HepG2 (cell line): Measurements from ENCODE around the gene PRM2. TPM values are rescaled to one million over a fixed set of nuclear protein-coding genes. Genes with fewer than 3 reads are reported as not detected.
A peak's percentile ranks its signal among the peaks of the same experiment; 100 is the strongest.

ENCODE experiments used
- ASH2L ChIP-seq: fragments of 300-600, 200-600 bp; sonication (generic); IDR thresholded peaks from 2 replicates; pipeline ENCODE4 v1.7.0; 2017; ENCODE audit warnings: low read depth, mild to moderate bottlenecking, moderate library complexity, mixed read lengths, low read length; ENCODE audit not compliant: insufficient read length
- BCL6 ChIP-seq: IDR thresholded peaks from 2 replicates; pipeline ENCODE4 v1.6.1; 2016; ENCODE audit warnings: missing genetic modification reagents, missing compliant biosample characterization
- CBFB ChIP-seq: sonication (generic); formaldehyde crosslinking; IDR thresholded peaks from 2 replicates; pipeline ENCODE4 v1.4.0; 2020; ENCODE audit warnings: missing genetic modification reagents
- CCAR2 ChIP-seq: fragments of 200-400 bp; formaldehyde crosslinking; optimal IDR thresholded peaks from 2 replicates; pipeline ENCODE3; 2018; ENCODE audit warnings: low read depth, mild to moderate bottlenecking, low read length, moderate library complexity
- HMGXB4 ChIP-seq, 2 experiments: sonication (generic) in 1 of 2; formaldehyde crosslinking in 1 of 2; IDR thresholded peaks; 2 replicates each; pipeline versions ENCODE4 v1.4.0 to v1.6.1; 2018 to 2020; ENCODE audit warnings: missing genetic modification reagents in 2 of 2, borderline replicate concordance in 1 of 2, low read depth in 1 of 2, mild to moderate bottlenecking in 1 of 2, missing biosample characterization in 1 of 2
- HOXA3 ChIP-seq: sonication (generic); formaldehyde crosslinking; IDR thresholded peaks from 2 replicates; pipeline ENCODE4 v1.5.0; 2020; ENCODE audit warnings: missing genetic modification reagents
- KDM3A ChIP-seq: IDR thresholded peaks from 2 replicates; pipeline ENCODE4 v1.6.1; 2018; ENCODE audit warnings: low read depth, missing compliant biosample characterization
- KLF15 ChIP-seq: sonication (generic); formaldehyde crosslinking; IDR thresholded peaks from 2 replicates; pipeline ENCODE4 v1.8.1; 2023; ENCODE audit warnings: borderline replicate concordance, mild to moderate bottlenecking, inconsistent platforms, missing genetic modification reagents, mixed read lengths
- MYNN ChIP-seq: sonication (generic); formaldehyde crosslinking; IDR thresholded peaks from 2 replicates; pipeline ENCODE4 v1.4.0; 2020; ENCODE audit warnings: mild to moderate bottlenecking, low read depth, missing genetic modification reagents
- TAF1 ChIP-seq: sonication (generic); formaldehyde crosslinking; IDR thresholded peaks from 2 replicates; pipeline ENCODE4 v1.4.0; 2020; ENCODE audit warnings: missing genetic modification reagents
- TEAD3 ChIP-seq: optimal IDR thresholded peaks from 2 replicates; pipeline ENCODE3; 2016; ENCODE audit warnings: borderline replicate concordance
- ZBTB21 ChIP-seq: sonication (generic); formaldehyde crosslinking; IDR thresholded peaks from 2 replicates; pipeline ENCODE4 v1.4.0; 2020; ENCODE audit warnings: missing genetic modification reagents
- ZBTB4 ChIP-seq: sonication (generic); formaldehyde crosslinking; IDR thresholded peaks from 2 replicates; pipeline ENCODE4 v1.4.0; 2020; ENCODE audit warnings: missing genetic modification reagents, mild to moderate bottlenecking, borderline replicate concordance
- ZNF292 ChIP-seq: sonication (generic); formaldehyde crosslinking; IDR thresholded peaks from 2 replicates; pipeline ENCODE4 v1.8.1; 2022; ENCODE audit warnings: mild to moderate bottlenecking, low read depth, missing genetic modification reagents, borderline replicate concordance
- ZNF362 ChIP-seq: sonication (generic); formaldehyde crosslinking; IDR thresholded peaks from 2 replicates; pipeline ENCODE4 v1.4.0; 2020; ENCODE audit warnings: missing genetic modification reagents, mild to moderate bottlenecking, borderline replicate concordance
- ZNF451 ChIP-seq: sonication (generic); formaldehyde crosslinking; IDR thresholded peaks from 2 replicates; pipeline ENCODE4 v1.5.0; 2020; ENCODE audit warnings: mild to moderate bottlenecking, missing genetic modification reagents
- ZNF574 ChIP-seq: sonication (generic); formaldehyde crosslinking; IDR thresholded peaks from 2 replicates; pipeline ENCODE4 v1.4.0; 2020; ENCODE audit warnings: missing genetic modification reagents
- ZNF850 ChIP-seq: sonication (generic); formaldehyde crosslinking; conservative IDR thresholded peaks from 2 replicates; pipeline ENCODE4 v1.9.0; 2021; ENCODE audit warnings: mild to moderate bottlenecking, missing genetic modification reagents
- polyA plus RNA-seq, 8 experiments: library from polyadenylated mRNA; depleted of rRNA in 3 of 8; stranded (reverse) in 7 of 8; unstranded in 1 of 8; fragments of >200 nt; fragmentation: Illumina TruSeq in 4 of 8; extraction: Trizol in 4 of 8; gene quantifications; 2 replicates each; pipeline versions ENCODE4 v1.2.1 to v1.2.3, GENCODE V29; 2011 to 2016; ENCODE audit warnings: low read depth in 4 of 8, missing spikeins in 1 of 8, mixed read lengths in 1 of 8; ENCODE audit not compliant: insufficient read depth in 1 of 8
- total RNA-seq, 5 experiments: library from RNA; depleted of rRNA; stranded (reverse); fragments of >200 nt; fragmentation: Illumina TruSeq; extraction: Trizol; gene quantifications; 2 replicates each; pipeline ENCODE4 v1.2.3, GENCODE V29; 2016; ENCODE audit warnings: low read depth in 1 of 5

PRM2 gene
- total and polyA plus RNA-seq, 2 of the 13 experiments (the other 11 are each of a cell fraction or from before 2014, with no cell fraction given) = 0.54 TPM; not detected in 1

- no peak for TF ChIP-seq ZNF362 (CRISPR knock-in tag)
- no peak for TF ChIP-seq KLF15 (CRISPR knock-in tag)
- no peak for TF ChIP-seq ZNF850 (CRISPR knock-in tag)
- peak; percentile 23 for TF ChIP-seq TEAD3 (CRISPR knock-in tag)
- TF ChIP-seq HOXA3 (CRISPR knock-in tag) = 0 out of 2 replicates have a peak, but pooled peaks have one; percentile 6
- 0 out of 2 replicates have a peak, but pooled peaks have one; percentile 34 for TF ChIP-seq TAF1
- TF ChIP-seq BCL6 (CRISPR knock-in tag) = peak; percentile 42; the same call in 1 of the 2 replicates
- TF ChIP-seq KDM3A (CRISPR knock-in tag) = 0 out of 2 replicates have a peak, but pooled peaks have one; percentile 20
- peak; percentile 27 for TF ChIP-seq ASH2L
- 0 out of 2 replicates have a peak, but pooled peaks have one; percentile 46 for TF ChIP-seq CBFB (CRISPR knock-in tag)
- no peak for TF ChIP-seq CCAR2
- TF ChIP-seq ZBTB4 (CRISPR knock-in tag) = 0 out of 2 replicates have a peak, but pooled peaks have one; percentile 4
- TF ChIP-seq HMGXB4 (CRISPR knock-in tag; IDR thresholded peaks at IDR 0.05; ENCODE audit: borderline replicate concordance in 1 of 2, low read depth in 1 of 2) = 0 out of 4 replicates have a peak, but pooled peaks of 1 of the 2 experiments have one; percentile 19
- 0 out of 2 replicates have a peak, but pooled peaks have one; percentile 19 for TF ChIP-seq ZNF292 (CRISPR knock-in tag)
- peak; percentile 58; the same call in 1 of the 2 replicates for TF ChIP-seq ZNF451
- peak; percentile 42; the same call in 1 of the 2 replicates for TF ChIP-seq ZNF574 (CRISPR knock-in tag)
- 0 out of 2 replicates have a peak, but pooled peaks have one; percentile 30 for TF ChIP-seq MYNN
- TF ChIP-seq ZBTB21 = 0 out of 2 replicates have a peak, but pooled peaks have one; percentile 21
Measured at GRCh38 chr16:11303405-11304138, 27.3 kb upstream of the PRM2 start (continued).
